ENCODE results near the gene MAP1B.

Gene MAP1B

GRCh38 chr5:72134226-72134899 is 27.1 kb downstream of the MAP1B start:
- no peak for DNase-seq

GRCh38 chr5:72137826-72138409 is 30.6 kb downstream of the MAP1B start:
- no peak for DNase-seq

- DNase-seq: peak; percentile 12 to 30
Measured at GRCh38 chr5:72138943-72139521, 31.8 kb downstream of the MAP1B start.

GRCh38 chr5:72140711-72141110 is 33.4 kb downstream of the MAP1B start:
- no peak for DNase-seq

- DNase-seq: no peak
Measured at GRCh38 chr5:72141440-72142355, 34.4 kb downstream of the MAP1B start.

GRCh38 chr5:72144762-72145161 is 37.5 kb downstream of the MAP1B start:
- DNase-seq: no peak

- no peak for DNase-seq
Measured at GRCh38 chr5:72145348-72145747, 38.1 kb downstream of the MAP1B start.

GRCh38 chr5:72146056-72146455 is 38.8 kb downstream of the MAP1B start:
- DNase-seq: no peak

- DNase-seq: no peak
Measured at GRCh38 chr5:72147569-72147968, 40.3 kb downstream of the MAP1B start.

GRCh38 chr5:72149742-72150141 is 42.5 kb downstream of the MAP1B start:
- no peak for DNase-seq

- DNase-seq: no peak
Measured at GRCh38 chr5:72151169-72151568, 43.9 kb downstream of the MAP1B start.

GRCh38 chr5:72151646-72152045 is 44.4 kb downstream of the MAP1B start:
- DNase-seq: no peak

GRCh38 chr5:72152545-72152944 is 45.3 kb downstream of the MAP1B start:
- no peak for DNase-seq

GRCh38 chr5:72153551-72153950 is 46.3 kb downstream of the MAP1B start:
- DNase-seq: no peak

GRCh38 chr5:72154076-72154756 is 46.9 kb downstream of the MAP1B start:
- no peak for DNase-seq

- DNase-seq: no peak
Measured at GRCh38 chr5:72156946-72157624, 49.8 kb downstream of the MAP1B start.

GRCh38 chr5:72157625-72157962 is 50.3 kb downstream of the MAP1B start:
- no peak for DNase-seq

- DNase-seq: no peak
Measured at GRCh38 chr5:72159501-72159911, 52.2 kb downstream of the MAP1B start.

GRCh38 chr5:72160329-72160728 is 53.1 kb downstream of the MAP1B start:
- no peak for DNase-seq

- DNase-seq: no peak
Measured at GRCh38 chr5:72160959-72161358, 53.7 kb downstream of the MAP1B start.

GRCh38 chr5:72161951-72162350 is 54.7 kb downstream of the MAP1B start:
- no peak for DNase-seq

GRCh38 chr5:72163349-72163983 is 56.2 kb downstream of the MAP1B start:
- no peak for DNase-seq

All from activated CD4-positive, alpha-beta T cell treated with anti-CD3 and anti-CD28 coated beads, Interleukin-2, amount 50 U/mL, for 48 hours (primary cell).